NCI-H748 (cell line): ENCODE measurements around the gene PLSCR2.
"Not testable (repeated sequence)": the region's sequence is repeated elsewhere in the genome, so short reads cannot be mapped to it uniquely, and the experiment has no call there.

ENCODE experiments used
- DNase-seq: peaks from one replicate; lab custom pipeline; 2025; ENCODE audit not compliant: unreplicated experiment; lab: John Stamatoyannopoulos, UW

Gene PLSCR2

GRCh38 chr3:146491303-146491702 lies 21.9 kb upstream of the PLSCR2 start:
- DNase-seq = no peak

DNA sequence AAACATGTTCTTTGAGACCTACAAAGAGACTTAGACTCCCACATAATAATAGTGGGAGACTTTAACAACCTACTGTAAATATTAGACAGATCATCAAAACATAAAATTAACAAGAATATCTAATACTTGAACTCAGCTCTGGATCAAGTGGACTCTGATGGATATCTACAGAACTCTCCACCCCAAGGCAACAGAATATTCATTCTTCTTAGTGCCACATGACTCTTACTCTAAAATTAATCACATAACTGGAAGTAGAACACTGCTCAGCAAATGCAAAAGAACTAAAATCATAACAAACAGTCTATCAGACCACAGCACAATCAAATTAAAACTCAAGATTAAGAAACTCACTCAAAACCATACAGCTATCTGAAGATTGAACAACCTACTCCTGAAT lies 15.9 kb upstream of the PLSCR2 start:
- DNase-seq = no peak

DNA sequence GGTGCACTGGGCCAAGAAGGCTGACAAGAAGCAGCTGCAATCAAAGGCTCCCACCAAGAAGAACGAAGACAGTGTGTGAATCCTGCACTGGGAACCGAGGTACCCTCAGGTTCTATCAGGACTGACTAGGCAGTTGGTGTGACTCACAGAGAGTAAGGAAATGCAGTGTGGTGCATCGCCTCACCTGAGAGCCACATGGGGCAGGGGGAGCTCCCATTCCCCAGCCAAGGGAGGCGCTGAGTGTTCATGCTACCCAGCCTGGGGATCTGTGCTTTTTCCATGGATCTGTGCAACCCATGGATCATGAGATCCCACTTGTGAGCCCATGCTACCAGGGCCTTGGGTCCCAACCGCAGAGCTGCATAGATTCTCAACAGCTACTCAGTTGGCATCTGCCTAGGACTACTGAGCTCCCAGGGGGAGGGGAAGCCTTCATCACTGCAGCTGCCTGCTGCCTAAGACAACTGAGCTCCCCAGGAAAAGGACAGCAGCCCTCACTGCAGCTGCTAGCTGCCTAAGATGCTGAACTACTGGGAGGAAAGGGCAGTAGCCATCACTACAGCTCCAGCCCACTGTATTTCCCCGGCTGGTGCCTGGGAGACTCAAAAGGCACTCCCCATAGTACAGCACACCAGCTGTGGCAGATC lies 6.9 kb upstream of the PLSCR2 start:
- DNase-seq = no peak

DNA sequence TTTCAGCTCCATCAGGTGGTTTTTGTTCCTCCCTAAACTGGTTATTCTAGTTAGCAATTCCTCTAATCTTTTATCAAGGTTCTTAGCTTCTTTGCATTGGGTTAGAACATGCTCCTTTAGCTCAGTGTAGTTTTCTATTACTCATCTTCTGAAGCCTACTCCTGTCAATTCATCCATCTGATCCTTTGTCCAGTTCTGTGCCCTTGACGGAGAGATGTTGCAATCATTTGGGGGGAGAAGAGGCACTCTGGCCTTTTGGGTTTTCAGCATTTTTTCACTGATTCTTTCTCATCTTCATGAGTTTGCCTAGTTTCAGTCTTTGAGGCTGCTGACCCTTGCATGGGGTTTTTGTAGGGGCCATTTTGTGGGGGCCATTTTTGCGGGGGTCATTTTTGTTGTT lies 5.6 kb upstream of the PLSCR2 start:
- not testable (repeated sequence) for DNase-seq

DNA sequence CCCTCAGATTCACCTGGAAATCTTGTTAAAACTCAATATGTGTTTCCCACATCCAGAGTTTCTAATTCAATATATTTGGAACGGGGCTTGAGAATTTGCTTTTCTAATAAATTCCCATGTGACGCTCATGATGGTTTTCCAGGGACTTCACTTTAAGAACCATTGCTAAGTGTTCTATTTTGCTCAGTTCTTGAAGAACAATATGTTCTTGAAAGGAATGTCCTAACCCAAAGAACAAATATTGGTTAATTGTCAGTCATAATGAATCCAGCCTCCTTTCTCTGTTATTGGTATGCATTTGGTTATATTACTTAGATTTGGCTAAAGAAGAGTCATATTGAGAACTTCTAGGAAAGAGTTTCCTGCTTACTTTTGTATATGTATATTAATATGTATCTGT lies 4.4 kb upstream of the PLSCR2 start:
- DNase-seq = no peak

- DNase-seq = no peak
Observed at GRCh38 chr3:146472611-146473010, 3.2 kb upstream of the PLSCR2 start.

GRCh38 chr3:146471012-146471411 lies 1.7 kb upstream of the PLSCR2 start:
- no peak for DNase-seq

- no peak for DNase-seq
Observed at GRCh38 chr3:146470425-146470990, 1.1 kb upstream of the PLSCR2 start.

- peak; percentile 40 for DNase-seq
Observed at GRCh38 chr3:146468671-146469149, 651 bp downstream of the PLSCR2 start.

DNA sequence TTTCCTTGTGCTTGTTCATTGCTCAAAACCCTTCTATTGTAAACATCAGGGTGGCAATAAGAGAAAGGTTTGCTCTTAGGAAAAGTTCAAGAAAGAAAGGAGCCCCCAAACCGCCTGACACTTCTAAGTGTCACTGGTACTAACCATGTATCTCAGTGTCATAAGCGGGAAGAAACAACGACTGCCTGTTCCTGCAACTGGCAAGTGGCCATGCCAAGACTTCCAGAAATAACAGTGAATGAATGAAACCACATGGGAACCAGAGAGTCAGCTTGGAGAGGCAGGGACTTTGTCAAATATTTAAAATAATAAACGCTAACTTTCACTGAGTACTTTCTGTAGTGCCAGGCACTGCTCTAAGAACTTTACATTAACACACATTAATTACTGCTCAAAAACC lies 1.1 kb downstream of the PLSCR2 start:
- no peak for DNase-seq

DNA sequence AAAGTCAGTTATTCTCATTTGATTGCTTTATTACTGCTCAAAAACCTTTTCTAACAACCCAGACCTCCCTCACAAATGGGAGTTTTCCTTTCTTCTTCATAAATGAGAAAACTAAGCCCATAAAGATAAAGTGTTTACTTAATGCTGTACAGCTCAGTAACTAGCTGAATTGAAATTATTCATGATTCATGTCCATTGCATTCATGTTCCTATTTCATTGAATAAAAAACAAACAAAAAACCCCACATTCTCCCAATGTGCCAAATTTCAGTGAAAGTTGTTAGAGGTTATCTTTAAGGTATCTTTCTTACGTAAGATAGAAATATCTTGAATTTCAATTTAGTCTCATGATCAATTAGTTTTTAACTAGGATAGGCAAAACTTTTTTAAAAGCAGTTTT lies 2.8 kb downstream of the PLSCR2 start:
- no peak for DNase-seq

DNA sequence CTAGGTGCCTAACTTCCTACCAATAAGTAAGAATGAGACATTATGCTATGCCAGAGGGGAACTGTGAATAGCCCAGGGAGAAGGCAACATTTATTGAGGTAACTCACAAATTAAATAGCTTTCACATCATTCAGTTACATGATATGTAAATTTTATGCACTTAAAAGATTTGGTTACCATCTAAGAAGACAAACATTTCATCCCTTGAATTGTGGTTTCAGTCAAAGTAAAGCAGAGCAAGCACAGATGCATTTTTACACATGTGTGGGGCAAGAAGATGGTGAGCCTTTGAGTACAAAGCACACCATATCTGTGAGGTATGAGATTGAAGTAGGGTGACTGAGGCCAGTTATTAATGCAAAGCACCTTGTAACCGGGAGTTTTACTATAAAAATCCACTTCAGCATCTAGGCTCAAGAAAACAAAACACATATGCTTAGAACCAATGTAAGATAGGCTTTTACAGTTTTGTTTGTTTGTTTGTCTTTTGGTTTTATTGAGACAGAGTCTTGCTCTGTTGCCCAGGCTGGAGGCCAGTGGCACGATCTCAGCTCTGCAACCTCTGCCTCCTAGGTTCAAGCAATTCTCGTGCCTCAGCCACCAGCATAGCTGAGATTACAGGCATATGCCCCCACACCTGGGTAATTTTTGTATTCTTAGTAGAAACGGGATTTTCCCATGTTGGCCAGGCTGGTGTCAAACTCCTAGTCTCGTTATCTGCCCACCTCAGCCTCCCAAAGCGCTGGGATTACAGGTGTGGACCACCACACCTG lies 3.5 kb downstream of the PLSCR2 start:
- DNase-seq = no peak

DNA sequence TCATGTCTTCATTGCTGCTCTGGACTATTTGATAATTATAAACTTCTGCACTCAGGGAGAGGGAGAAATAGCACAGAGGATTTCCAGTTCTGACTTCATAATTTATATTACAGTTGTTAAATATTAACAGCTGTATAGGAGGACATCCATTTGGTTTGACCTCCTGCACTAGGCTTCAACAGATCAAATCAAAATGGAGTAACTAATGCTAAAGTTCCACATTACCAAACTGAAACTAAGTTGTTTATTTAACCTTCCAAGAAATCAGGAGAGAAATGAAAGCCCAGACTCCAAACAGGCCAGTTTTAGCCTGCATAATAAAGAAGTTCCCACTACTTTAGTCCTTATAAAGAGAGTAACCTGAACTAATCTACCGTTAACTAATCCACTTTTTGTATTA lies 4.6 kb downstream of the PLSCR2 start:
- DNase-seq = no peak

DNA sequence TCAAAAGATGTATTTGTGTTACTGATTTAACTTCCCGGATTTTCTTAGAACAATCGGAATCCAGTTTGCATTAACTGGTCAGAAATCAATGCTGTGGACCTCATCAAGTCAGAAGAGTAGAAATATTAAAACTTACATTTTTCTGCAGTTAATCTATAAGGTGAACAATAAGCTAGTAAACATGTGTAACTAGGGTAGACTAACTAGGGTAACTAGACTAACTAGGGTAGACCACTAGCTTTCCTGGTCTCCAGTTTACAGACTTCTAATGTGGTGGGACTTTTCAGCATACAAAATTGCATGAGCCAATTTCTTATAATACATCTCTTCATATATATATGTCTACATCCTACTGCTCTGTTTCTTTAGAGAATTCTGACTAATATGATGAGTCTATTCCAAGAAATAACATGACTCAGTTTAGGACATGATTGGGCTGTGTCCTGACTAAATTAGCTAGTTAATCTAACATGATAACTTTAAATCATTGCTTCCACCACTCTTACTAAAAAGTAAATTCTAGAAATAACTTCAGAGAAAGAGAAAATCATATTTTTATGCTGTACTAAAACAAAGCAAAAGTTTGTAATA lies 5.3 kb downstream of the PLSCR2 start:
- DNase-seq = no peak

DNA sequence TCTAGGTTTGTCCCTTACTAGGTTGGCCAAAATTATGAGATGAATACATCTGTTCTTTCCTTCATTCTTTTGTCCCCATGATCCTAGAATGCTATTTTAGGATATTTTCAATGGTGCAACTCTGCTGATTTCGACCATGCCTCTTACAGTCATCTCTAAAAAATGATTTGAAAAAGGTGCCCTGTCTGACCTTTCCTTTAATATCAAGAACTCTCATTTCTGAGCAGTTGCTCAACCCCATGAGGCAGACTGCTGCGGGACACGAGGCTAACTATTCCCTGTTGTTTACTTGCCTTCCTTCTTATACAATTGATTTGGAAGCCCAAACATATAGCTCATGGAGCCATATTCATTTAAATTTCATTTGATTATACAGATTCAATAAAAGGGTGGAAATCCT lies 14.6 kb downstream of the PLSCR2 start:
- DNase-seq = no peak

GRCh38 chr3:146449613-146450012 lies 19.7 kb downstream of the PLSCR2 start:
- DNase-seq = no peak

GRCh38 chr3:146449076-146449475 lies 20.3 kb downstream of the PLSCR2 start:
- no peak for DNase-seq

DNA sequence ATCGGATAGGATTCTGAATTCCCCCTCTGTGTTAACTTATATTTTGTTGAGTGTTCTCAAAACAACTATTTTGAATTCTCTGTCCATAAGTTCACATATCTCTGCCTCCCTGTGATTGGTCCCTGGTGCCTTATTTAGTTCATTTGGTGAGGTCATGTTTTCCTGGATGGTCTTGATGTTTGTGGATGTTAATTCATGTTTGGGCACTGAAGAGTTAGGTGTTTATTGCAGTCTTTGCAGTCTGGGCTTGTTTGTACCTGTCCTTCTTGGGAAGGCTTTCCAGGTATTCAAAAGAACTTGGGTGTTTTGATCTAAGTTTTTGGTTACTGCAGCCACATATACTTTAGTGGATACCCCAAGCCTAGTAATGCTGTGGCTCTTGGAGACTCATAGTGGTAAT lies 23.3 kb downstream of the PLSCR2 start:
- DNase-seq = no peak

DNA sequence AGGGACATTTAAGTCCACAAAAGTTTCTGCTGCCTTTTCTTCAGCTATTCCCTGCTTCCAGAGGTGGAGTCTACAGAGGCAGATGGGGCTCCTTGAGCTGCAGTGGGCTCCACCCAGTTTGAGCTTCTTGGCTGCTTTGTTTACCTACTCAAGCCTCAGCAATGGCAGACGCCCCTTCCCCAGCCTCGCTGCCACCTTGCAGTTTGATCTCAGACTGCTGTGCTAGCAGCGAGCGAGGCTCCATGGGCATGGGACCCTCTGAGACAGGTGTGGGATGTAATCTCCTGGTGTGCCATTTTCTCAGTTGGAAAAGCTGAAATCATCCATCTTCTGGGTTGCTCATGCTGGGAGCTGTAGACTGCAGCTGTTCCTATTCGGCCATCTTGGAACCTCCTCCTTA lies 29.1 kb downstream of the PLSCR2 start:
- not testable (repeated sequence) for DNase-seq

DNA sequence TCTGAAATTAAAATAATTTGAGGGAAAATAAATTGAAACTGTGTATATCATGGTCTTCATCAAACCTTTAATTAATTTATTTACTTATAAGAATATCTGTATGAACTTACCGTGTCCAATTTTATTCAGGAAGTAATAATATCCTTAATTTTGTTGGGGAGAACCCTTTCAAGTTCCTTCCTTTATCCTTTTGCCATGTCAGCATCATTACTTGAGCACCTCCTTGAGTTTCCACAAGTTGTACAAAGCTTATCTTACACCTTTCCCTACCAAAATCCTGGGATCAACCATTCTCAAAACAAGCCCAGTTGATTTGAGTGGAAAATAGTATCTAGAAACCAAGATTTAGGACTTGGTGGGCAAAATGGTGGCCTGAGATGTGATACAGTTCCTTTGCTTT lies 37.3 kb downstream of the PLSCR2 start:
- DNase-seq = no peak

DNA sequence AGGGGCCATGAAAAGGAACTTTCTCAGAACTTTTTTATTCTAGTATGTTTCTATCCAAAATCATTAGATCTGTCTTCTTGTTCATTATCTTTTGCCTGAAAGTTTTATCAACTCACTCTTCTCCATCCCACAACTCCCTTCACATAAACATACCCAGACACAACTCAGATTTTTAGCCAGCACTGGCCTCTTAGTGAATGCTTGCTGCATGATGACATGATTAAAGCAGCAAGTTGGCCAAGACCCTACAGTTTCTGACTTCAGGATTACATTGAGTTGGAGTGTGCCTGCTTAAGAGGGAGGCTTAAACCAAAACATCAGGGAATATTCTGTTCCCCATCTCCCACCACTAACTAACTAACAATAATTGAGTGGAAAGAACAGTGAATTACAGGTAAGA lies 38.1 kb downstream of the PLSCR2 start:
- no peak for DNase-seq

GRCh38 chr3:146425341-146425740 lies 44.0 kb downstream of the PLSCR2 start:
- DNase-seq = no peak
